Brain pericyte (primary cell): ENCODE data around the gene RASSF10.
"Not testable (repeated sequence)": the region's sequence is repeated elsewhere in the genome, so short reads cannot be mapped to it uniquely, and the experiment has no call there.

Experiments
- DNase-seq: peaks from one replicate; pipeline ENCODE4 v3.0.0-alpha.2; 2012; ENCODE audit warnings: low read depth, low spot score

RASSF10 gene

GRCh38 chr11:13026722-13027121 lies 17.6 kb downstream of the RASSF10 start:
- DNase-seq = no peak

GRCh38 chr11:13028322-13028721 lies 19.2 kb downstream of the RASSF10 start:
- DNase-seq = no peak

GRCh38 chr11:13029872-13030271 lies 20.8 kb downstream of the RASSF10 start:
- no peak for DNase-seq

GRCh38 chr11:13030857-13031256 lies 21.7 kb downstream of the RASSF10 start:
- no peak for DNase-seq

GRCh38 chr11:13031349-13031748 lies 22.2 kb downstream of the RASSF10 start:
- no peak for DNase-seq

- DNase-seq = no peak
Observed at GRCh38 chr11:13033760-13034533, 24.8 kb downstream of the RASSF10 start.

- DNase-seq = no peak
Observed at GRCh38 chr11:13035711-13036110, 26.6 kb downstream of the RASSF10 start.

GRCh38 chr11:13036235-13036634 lies 27.1 kb downstream of the RASSF10 start:
- no peak for DNase-seq

- no peak for DNase-seq
Observed at GRCh38 chr11:13038366-13038765, 29.2 kb downstream of the RASSF10 start.

- no peak for DNase-seq
Observed at GRCh38 chr11:13039126-13039525, 30.0 kb downstream of the RASSF10 start.

- no peak for DNase-seq
Observed at GRCh38 chr11:13040969-13041561, 31.9 kb downstream of the RASSF10 start.

- no peak for DNase-seq
Observed at GRCh38 chr11:13042873-13043342, 33.8 kb downstream of the RASSF10 start.

GRCh38 chr11:13043912-13044628 lies 35.0 kb downstream of the RASSF10 start:
- no peak for DNase-seq

- DNase-seq = not testable (repeated sequence)
Observed at GRCh38 chr11:13045089-13045488, 36.0 kb downstream of the RASSF10 start.

- no peak for DNase-seq
Observed at GRCh38 chr11:13045734-13046133, 36.6 kb downstream of the RASSF10 start.

GRCh38 chr11:13046637-13047570 lies 37.8 kb downstream of the RASSF10 start:
- no peak for DNase-seq

GRCh38 chr11:13047884-13048283 lies 38.8 kb downstream of the RASSF10 start:
- no peak for DNase-seq

- no peak for DNase-seq
Observed at GRCh38 chr11:13051257-13051656, 42.1 kb downstream of the RASSF10 start.

GRCh38 chr11:13052130-13052571 lies 43.0 kb downstream of the RASSF10 start:
- no peak for DNase-seq

GRCh38 chr11:13053255-13053917 lies 44.3 kb downstream of the RASSF10 start:
- no peak for DNase-seq

- no peak for DNase-seq
Observed at GRCh38 chr11:13054278-13054677, 45.2 kb downstream of the RASSF10 start.
